Testis (tissue), 2 donors: ENCODE results near the gene GARNL3.

Experiments
- POLR2A ChIP-seq: fragments of 450-650 bp; IDR thresholded peaks from one replicate; pipeline ENCODE4 v1.6.1; 2017; ENCODE audit warnings: antibody characterized with exemption, mild to moderate bottlenecking, moderate library complexity
- TF ChIP-seq, protein P1 (sequence below), 3 experiments: fragments of 450-650 bp in 2 of 3; fragments of 200-600 bp in 1 of 3; sonication (generic) in 1 of 3; IDR thresholded peaks; one replicate each; pipeline ENCODE4 v1.5.1; 2016 to 2019; ENCODE audit warnings: antibody characterized with exemption in 3 of 3, mild to moderate bottlenecking in 2 of 3, moderate library complexity in 1 of 3

DNA sequence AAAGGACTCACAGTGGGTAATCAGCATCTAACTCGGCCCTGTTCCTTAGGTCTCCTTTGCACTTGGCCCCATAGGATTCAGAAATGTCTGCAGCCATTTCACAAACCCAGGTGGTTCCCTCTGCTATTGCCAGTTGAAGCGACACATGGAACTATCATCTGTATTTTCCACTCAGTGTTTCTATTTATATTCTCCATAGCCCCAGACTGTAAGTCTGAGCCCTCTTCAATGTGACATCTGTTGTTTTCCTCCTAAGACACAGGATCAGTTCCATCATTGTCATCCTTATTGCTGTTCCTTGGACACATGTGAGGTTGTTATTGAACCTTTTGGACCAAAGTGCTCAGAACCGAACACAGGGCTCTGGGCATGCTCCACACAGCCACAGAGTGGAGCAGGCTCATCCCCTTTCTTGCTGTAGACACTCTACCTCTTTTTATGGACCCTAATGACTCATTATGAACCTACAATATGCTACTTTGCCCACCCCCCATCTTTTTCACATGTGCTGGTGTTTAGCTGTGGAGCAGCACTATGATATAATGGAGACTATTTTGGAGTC lies 36.4 kb downstream of the GARNL3 start:
- TF ChIP-seq, protein P1, sequence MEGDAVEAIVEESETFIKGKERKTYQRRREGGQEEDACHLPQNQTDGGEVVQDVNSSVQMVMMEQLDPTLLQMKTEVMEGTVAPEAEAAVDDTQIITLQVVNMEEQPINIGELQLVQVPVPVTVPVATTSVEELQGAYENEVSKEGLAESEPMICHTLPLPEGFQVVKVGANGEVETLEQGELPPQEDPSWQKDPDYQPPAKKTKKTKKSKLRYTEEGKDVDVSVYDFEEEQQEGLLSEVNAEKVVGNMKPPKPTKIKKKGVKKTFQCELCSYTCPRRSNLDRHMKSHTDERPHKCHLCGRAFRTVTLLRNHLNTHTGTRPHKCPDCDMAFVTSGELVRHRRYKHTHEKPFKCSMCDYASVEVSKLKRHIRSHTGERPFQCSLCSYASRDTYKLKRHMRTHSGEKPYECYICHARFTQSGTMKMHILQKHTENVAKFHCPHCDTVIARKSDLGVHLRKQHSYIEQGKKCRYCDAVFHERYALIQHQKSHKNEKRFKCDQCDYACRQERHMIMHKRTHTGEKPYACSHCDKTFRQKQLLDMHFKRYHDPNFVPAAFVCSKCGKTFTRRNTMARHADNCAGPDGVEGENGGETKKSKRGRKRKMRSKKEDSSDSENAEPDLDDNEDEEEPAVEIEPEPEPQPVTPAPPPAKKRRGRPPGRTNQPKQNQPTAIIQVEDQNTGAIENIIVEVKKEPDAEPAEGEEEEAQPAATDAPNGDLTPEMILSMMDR (IDR thresholded peaks at IDR 0.05): no peak
- TF ChIP-seq POLR2A: no peak
